PFSK-1 (cell line): Measurements from ENCODE around the gene TTC3.

Source experiments
- SIN3A ChIP-seq: IDR thresholded peaks from 2 replicates; pipeline ENCODE4 v1.6.1; 2012; ENCODE audit warnings: mild to moderate bottlenecking, low read length, moderate library complexity, borderline replicate concordance; ENCODE audit not compliant: insufficient read depth
- TAF1 ChIP-seq: IDR thresholded peaks from 2 replicates; pipeline ENCODE4 v1.6.1; 2012; ENCODE audit warnings: low read length, control low read depth, borderline replicate concordance; ENCODE audit not compliant: insufficient read depth

- TF ChIP-seq TAF1 = no peak
- no peak for TF ChIP-seq SIN3A
Observed at GRCh38 chr21:37045149-37045548, 27.9 kb upstream of the TTC3 start.
